K562 (cell line): ENCODE results near the gene PHF11. TPM values are rescaled to one million over a fixed set of nuclear protein-coding genes. Genes with fewer than 3 reads are reported as not detected.

Source experiments
- ARID3A ChIP-seq: IDR thresholded peaks from 2 replicates; pipeline ENCODE4 v1.6.1; 2012; ENCODE audit warnings: low read depth, low read length, improper control_type of control experiment, borderline replicate concordance
- BCLAF1 ChIP-seq, 2 experiments: fragments of 450-650 bp in 1 of 2; IDR thresholded peaks; 2 replicates each; pipeline ENCODE4 v1.6.1; 2011 to 2017; ENCODE audit warnings: low read depth in 2 of 2, antibody characterized with exemption in 1 of 2, borderline replicate concordance in 1 of 2, low read length in 1 of 2, mild to moderate bottlenecking in 1 of 2, mixed read lengths in 1 of 2; ENCODE audit not compliant: control insufficient read depth in 1 of 2
- REST ChIP-seq, 2 experiments: fragments of 450-650 bp; formaldehyde crosslinking in 1 of 2; IDR thresholded peaks; 2 replicates each; pipeline versions ENCODE4 v1.4.0 to v1.6.1; 2014 to 2020; ENCODE audit warnings: mild to moderate bottlenecking in 2 of 2, borderline replicate concordance in 1 of 2, low read depth in 1 of 2
- WHSC1 ChIP-seq: IDR thresholded peaks from one replicate; pipeline ENCODE4 v1.6.1; 2012; ENCODE audit warnings: low read length, control low read depth, inconsistent platforms
- polyA plus RNA-seq, 8 experiments: library from polyadenylated mRNA; depleted of rRNA in 4 of 8; stranded (reverse) in 5 of 8; unstranded in 3 of 8; fragments of >200 nt; fragmentation: Nextera tagmentation in 2 of 8; fragmentation: Illumina TruSeq in 1 of 8; extraction: Ambion mirVana in 2 of 8; extraction: Trizol in 1 of 8; gene quantifications; 2 replicates each; pipeline versions ENCODE4 v1.2.1 to v1.2.3, GENCODE V29; 2011 to 2014; ENCODE audit warnings: inconsistent platforms in 1 of 8, missing spikeins in 1 of 8
- total RNA-seq, 7 experiments: library from RNA; depleted of rRNA in 6 of 7; stranded (reverse); fragments of >200 nt in 6 of 7; fragmentation: Illumina TruSeq in 2 of 7; extraction: Trizol in 2 of 7; gene quantifications; 2 replicates each; pipeline versions ENCODE4 v1.2.1 to v1.2.3, GENCODE V29; 2011 to 2021; ENCODE audit warnings: low replicate concordance in 1 of 7

PHF11 gene
- total and polyA plus RNA-seq, 9 of the 15 experiments (the other 6 are each of a cell fraction or from before 2014, with no cell fraction given) = 1.9 to 7.0 (median 5.3) TPM

- TF ChIP-seq REST (IDR thresholded peaks at IDR 0.05; ENCODE audit: borderline replicate concordance) = no peak
- no peak for TF ChIP-seq REST (CRISPR knock-in tag; IDR thresholded peaks at IDR 0.05; ENCODE audit: low read depth)
- no peak for TF ChIP-seq ARID3A
- TF ChIP-seq WHSC1 = no peak
- no peak for TF ChIP-seq BCLAF1 (IDR thresholded peaks at IDR 0.05; ENCODE audit: borderline replicate concordance in 1 of 2, control insufficient read depth in 1 of 2, low read depth in 2 of 2, low read length in 1 of 2)
Measured at GRCh38 chr13:49495783-49496762, at the start of gene PHF11 (continued).
